GM19193 (cell line): ENCODE measurements around the gene DGCR2.

Source experiments
- POLR2A ChIP-seq: IDR thresholded peaks from 4 replicates; pipeline ENCODE4 v1.6.1; 2011; ENCODE audit not compliant: insufficient read depth, insufficient read length; ENCODE audit errors: extremely low read depth

Gene DGCR2

GRCh38 chr22:19109198-19110063 is 12.8 kb downstream of the DGCR2 start:
- no peak for TF ChIP-seq POLR2A

DNA sequence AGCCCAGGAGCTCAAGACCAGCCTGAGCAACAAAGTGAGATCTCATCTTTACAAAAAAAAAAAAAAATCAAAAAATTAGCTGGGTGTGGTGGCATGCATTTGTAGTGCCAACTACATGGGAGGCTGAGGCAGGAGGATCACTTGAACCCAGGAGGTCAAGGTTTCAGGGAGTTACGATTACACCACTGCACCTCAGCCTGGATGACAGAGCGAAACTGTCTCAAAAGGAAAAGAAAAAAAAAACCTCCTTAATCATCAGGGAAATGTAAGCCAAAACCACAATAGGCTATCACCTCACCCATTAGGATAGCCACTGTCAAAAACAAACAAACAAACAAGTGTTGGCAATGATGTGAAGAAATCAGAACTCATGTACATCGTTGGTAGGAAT is 13.4 kb downstream of the DGCR2 start:
- no peak for TF ChIP-seq POLR2A

- TF ChIP-seq POLR2A: no peak
These were observed 14.5 kb downstream of the DGCR2 start for GRCh38 chr22:19107730-19108074.

GRCh38 chr22:19106886-19107729 is 15.1 kb downstream of the DGCR2 start:
- no peak for TF ChIP-seq POLR2A

DNA sequence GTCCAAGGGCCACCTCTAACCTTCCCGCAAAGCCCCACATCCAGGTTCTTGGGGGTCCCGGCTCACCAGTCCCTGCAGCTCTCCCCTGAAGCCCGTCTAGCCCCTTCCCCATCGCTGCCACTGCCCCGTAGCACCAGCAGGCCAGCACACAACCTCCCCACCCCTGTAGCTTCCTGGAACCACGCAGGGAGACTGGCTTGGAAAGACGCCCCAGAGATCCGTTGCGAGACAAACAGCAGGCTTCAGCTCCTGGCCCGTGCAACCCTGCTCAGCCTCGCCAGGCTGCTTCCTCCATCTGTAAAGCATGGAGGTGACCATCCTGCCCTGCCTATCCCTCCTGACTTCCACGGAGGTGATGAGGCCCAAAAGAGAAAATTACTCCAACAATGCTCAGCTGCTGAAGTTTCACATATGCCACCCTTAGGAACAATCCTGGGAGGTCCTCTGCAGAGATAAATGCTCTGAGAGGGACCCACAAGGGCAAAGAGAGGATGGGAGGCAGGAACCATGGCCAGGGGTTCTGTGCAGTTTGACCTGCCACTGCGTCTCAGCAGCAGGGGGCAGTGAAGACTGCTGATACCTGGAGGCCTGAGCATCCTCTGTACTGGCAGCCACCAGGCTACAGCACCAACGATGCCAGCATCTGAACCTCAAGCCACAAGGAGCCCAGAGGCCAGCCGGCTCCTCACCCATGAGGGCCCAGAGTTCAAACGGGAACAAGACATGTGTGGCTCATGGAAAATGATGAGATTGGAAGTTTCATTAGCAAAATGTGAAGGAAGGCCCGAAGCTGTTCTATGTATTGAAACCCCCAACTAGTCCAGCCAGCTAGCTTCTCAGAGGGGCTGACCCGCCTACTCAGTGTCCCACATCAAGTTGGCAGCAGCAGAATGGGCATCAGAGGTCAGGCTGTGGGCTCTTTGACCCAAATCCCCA is 16.1 kb downstream of the DGCR2 start:
- no peak for TF ChIP-seq POLR2A

DNA sequence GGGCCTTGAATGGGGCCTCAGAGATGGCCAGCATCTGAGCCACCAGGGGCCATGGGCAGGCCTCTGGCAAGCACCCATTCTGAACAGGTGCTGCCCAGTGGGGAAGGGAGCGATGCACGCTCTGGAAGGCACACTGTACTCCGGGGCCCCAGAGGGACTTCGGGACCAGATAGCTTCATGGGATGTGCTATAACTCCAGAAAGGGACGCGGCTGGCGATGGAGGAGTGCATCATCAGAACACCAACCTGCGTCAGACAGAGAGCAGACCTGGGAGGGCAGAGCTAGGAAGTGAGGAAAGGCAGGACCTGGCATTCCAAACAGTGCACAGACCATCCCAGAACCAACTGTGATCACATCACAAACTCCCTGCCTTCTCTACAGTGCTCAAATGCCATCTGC is 16.8 kb downstream of the DGCR2 start:
- no peak for TF ChIP-seq POLR2A

DNA sequence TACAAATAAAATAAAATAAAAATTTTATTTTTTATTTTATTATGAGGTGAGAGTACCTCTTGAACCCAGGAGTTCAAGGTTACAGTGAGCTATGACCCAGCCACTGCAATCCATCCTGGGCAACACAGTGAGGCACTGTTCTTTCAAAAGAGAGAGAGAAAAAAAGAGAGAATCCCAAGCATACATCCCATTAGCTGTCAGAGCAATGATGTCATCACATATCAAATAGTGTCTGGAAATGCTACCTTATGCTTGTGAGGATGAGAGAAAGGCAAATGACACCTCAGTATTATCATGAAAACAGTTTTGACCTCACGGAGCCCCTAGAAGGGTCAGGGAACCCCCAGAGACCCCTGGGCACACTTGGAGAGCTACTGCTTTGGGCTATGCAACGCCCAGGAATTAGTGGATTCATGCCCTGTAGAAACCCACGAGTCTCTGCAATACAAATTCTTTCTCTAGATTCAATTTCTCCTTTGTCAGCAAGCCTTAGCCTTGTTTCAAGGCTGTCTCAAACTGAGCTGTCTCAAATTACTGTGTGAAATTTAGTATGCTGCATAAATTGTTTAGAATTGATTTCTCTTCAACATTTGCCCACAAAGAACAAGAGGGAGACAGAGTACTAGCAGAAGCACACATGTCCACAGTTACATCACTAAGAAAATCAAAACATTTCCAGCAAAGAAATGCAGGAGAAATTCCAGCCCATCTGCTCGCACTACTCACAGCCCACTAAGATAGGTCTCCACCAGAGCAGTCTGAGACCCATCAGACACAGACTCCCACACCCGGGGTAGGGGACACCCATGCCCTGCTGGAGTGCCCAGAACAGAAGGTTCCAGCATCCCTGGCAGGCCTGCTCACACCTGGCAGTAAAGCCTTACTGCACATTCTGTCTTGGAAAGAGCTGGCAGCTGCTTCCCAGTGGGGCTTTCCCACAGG is 18.1 kb downstream of the DGCR2 start:
- no peak for TF ChIP-seq POLR2A

GRCh38 chr22:19098157-19098556 is 24.1 kb downstream of the DGCR2 start:
- TF ChIP-seq POLR2A: no peak

DNA sequence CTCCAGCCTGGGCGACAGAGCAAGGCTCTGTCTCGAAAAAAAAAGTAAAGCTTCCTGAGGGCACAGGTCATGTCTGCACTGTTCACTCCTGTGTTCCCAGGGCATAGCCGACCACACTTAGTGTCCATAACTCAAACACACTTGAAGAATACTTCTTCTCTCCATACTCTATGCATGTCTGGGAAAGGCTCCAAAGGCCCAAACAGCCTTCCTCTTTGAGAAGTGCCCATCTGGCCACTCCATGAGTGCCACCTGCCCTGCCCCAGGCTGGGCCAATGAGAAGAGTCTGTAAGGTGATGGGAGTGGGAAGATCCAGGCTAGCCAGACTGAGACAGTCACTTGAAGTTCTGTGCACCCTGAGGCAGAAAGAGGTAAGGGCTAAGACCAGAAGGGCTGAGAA is 24.7 kb downstream of the DGCR2 start:
- no peak for TF ChIP-seq POLR2A

GRCh38 chr22:19096555-19096954 is 25.7 kb downstream of the DGCR2 start:
- no peak for TF ChIP-seq POLR2A

DNA sequence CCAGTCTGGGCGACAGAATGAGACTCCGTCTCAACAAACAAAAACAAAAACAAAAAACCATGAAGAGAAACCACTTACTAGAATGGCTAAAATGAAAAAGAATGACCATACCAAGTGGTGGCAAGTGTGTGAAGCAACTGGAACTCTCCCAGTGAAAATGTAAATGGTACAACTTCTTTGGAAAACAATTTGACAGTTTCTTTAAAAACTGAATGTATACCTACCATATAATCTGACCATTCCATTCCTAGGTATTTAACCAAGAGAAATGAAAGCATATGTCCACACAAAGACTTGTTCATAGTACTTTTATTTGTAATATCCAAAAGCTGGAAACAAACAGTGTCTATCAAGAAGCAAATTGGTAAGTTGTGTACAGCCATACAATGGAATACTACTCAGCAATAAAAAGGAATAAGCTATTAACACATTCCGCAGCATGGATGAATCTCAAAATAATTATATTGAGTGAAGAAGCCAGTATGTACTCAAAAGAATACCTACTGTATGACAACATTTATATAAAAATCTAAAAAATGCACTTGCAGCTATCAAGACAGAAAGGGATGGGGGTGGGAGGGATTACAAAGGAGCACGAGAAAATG is 27.7 kb downstream of the DGCR2 start:
- TF ChIP-seq POLR2A: no peak

DNA sequence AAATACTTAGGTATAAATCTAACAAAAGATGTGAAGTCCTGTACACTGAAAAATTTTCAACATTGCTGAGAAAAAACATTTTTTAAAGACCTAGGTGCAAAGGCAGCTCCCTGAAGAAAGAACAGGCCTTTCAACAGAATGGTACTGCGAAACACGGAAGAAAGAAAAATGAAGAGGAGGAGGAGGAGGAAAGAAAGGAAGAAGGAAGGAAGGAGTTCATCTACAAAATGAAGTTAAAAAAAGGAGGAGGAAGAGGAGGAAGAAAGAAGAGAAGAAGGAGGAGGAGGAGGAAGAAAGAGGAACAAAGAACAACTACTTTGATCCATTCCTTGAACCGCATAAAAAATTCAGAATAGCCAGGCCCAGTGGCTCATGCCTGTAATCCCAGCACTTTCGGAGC is 29.5 kb downstream of the DGCR2 start:
- TF ChIP-seq POLR2A: no peak

- no peak for TF ChIP-seq POLR2A
These were observed 31.6 kb downstream of the DGCR2 start for GRCh38 chr22:19090586-19091127.
